GM12878 (cell line): ENCODE data around the gene EBLN2. TPM values are rescaled to one million over a fixed set of nuclear protein-coding genes. Genes with fewer than 3 reads are reported as not detected.

ENCODE experiments used
- ATAC-seq: fragments of 200-7000 bp; cut with Tn5 transposase; 3 replicates; pipeline ENCODE4 v1.9.1; 2020; ENCODE audit warnings: mild to moderate bottlenecking, moderate library complexity
- BruUV-seq: library from RNA; stranded (reverse); fragments of 400-500 nt; replicated peaks from 2 replicates; lab custom pipeline; 2021; lab: Mats Ljungman, UMichigan
- CTCF ChIA-PET: fragments of 300-600 bp; sonication (Branson Sonifier 250); formaldehyde crosslinking; extraction: SDS; loops from one replicate; lab custom pipeline; 2021; ENCODE audit warnings: inconsistent platforms; lab: Yijun Ruan, JAX
- POLR2A ChIA-PET: fragments of 350-600 bp; formaldehyde crosslinking; extraction: SDS; loops from one replicate; lab custom pipeline; 2021; ENCODE audit warnings: inconsistent platforms; lab: Charles Lee
- RAD21 ChIA-PET: fragments of 300-600 bp; sonication (Branson Sonifier 250); formaldehyde crosslinking; loops from one replicate; lab custom pipeline; 2023; ENCODE audit warnings: antibody characterized with exemption; ENCODE audit not compliant: unreplicated experiment; lab: Charles Lee
- SMC1A ChIA-PET: fragments of 300-600 bp; sonication (Branson Sonifier 250); formaldehyde crosslinking; loops from one replicate; lab custom pipeline; 2023; ENCODE audit not compliant: unreplicated experiment, uncharacterized antibody; lab: Charles Lee
- DNase-seq: peaks from one replicate; pipeline ENCODE4 v3.0.0-alpha.2; 2011; ENCODE audit warnings: low read depth, low spot score
- FAIRE-seq: peaks from 3 replicates; lab custom pipeline; 2011; peaks lifted over from hg19 to GRCh38; lab: Jason Lieb, UNC
- H2AFZ ChIP-seq: 2 replicates; pipeline ENCODE4 v1.6.0; 2011; ENCODE audit warnings: low read depth, low read length, control low read depth; ENCODE audit not compliant: control insufficient read depth
- H3K27ac ChIP-seq: 2 replicates; pipeline ENCODE4 v1.5.1; 2011; ENCODE audit warnings: control low read depth; ENCODE audit not compliant: control insufficient read depth, insufficient read depth
- H3K27me3 ChIP-seq, 2 experiments: replicated peaks in 1 of 2; 2 replicates each; pipeline versions ENCODE4 v1.6.0 to v1.6.1; 2011; ENCODE audit warnings: low read length in 1 of 2; ENCODE audit not compliant: control insufficient read depth in 2 of 2, insufficient read depth in 2 of 2
- H3K36me3 ChIP-seq, 2 experiments: 2 replicates each; pipeline ENCODE4 v1.5.1; 2011; ENCODE audit warnings: low read length in 1 of 2; ENCODE audit not compliant: control insufficient read depth in 2 of 2, insufficient read depth in 2 of 2
- H3K4me1 ChIP-seq: 2 replicates; pipeline ENCODE4 v1.6.1; 2011; ENCODE audit warnings: mild to moderate bottlenecking, low read length, moderate library complexity, mixed read lengths; ENCODE audit not compliant: control insufficient read depth, insufficient read depth
- H3K4me2 ChIP-seq: 2 replicates; pipeline ENCODE4 v1.6.0; 2011; ENCODE audit warnings: control low read depth; ENCODE audit not compliant: control insufficient read depth, insufficient read depth
- H3K4me3 ChIP-seq: fragments of 200-600 bp; sonication (generic); 2 replicates; pipeline ENCODE4 v1.5.1; 2016
- H3K79me2 ChIP-seq: 2 replicates; pipeline ENCODE4 v1.6.0; 2011; ENCODE audit warnings: low read length; ENCODE audit not compliant: control insufficient read depth, insufficient read depth
- H3K9ac ChIP-seq: 2 replicates; pipeline ENCODE4 v1.8.0; 2011; ENCODE audit warnings: low read length, control low read depth, mixed read lengths; ENCODE audit not compliant: control insufficient read depth, insufficient read depth
- H3K9me3 ChIP-seq: replicated peaks from 3 replicates; pipeline ENCODE4 v1.5.1; 2011; ENCODE audit warnings: mild to moderate bottlenecking, low read length; ENCODE audit not compliant: control insufficient read depth, insufficient read depth
- H4K20me1 ChIP-seq: 2 replicates; pipeline ENCODE4 v1.6.0; 2011; ENCODE audit not compliant: control insufficient read depth, insufficient read depth
- BMI1 ChIP-seq: fragments of 450-650 bp; IDR thresholded peaks from 2 replicates; pipeline ENCODE4 v1.6.1; 2016; ENCODE audit warnings: mild to moderate bottlenecking, moderate library complexity, borderline replicate concordance
- CBX5 ChIP-seq: sonication (generic); IDR thresholded peaks from 2 replicates; pipeline ENCODE4 v1.6.1; 2016; ENCODE audit warnings: low read depth, moderate library complexity, mild to moderate bottlenecking, inconsistent platforms
- CHD1 ChIP-seq: IDR thresholded peaks from 2 replicates; pipeline ENCODE4 v1.6.1; 2012; ENCODE audit warnings: low read depth, low read length, improper control_type of control experiment
- EGR1 ChIP-seq, 2 experiments: IDR thresholded peaks; 1 replicate in 1 of 2; 2 replicates in 1 of 2; pipeline ENCODE4 v1.6.1; 2011 to 2012; ENCODE audit warnings: low read depth in 2 of 2, low read length in 2 of 2, borderline replicate concordance in 1 of 2, mild to moderate bottlenecking in 1 of 2, moderate library complexity in 1 of 2
- EP300 ChIP-seq, 2 experiments: fragments of 150-350 bp in 1 of 2; IDR thresholded peaks; 2 replicates each; pipeline ENCODE4 v1.6.1; 2011 to 2012; ENCODE audit warnings: low read depth in 2 of 2, low read length in 2 of 2, borderline replicate concordance in 1 of 2, improper control_type of control experiment in 1 of 2, inconsistent platforms in 1 of 2; ENCODE audit not compliant: control insufficient read depth in 1 of 2
- IRF4 ChIP-seq: IDR thresholded peaks from 2 replicates; pipeline ENCODE4 v1.6.1; 2011; ENCODE audit warnings: low read depth, low read length
- JUND ChIP-seq: IDR thresholded peaks from 2 replicates; pipeline ENCODE4 v1.6.1; 2012; ENCODE audit warnings: low read depth, mild to moderate bottlenecking, low read length, improper control_type of control experiment, moderate library complexity
- LARP7 ChIP-seq: fragments of 450-650 bp; IDR thresholded peaks from 2 replicates; pipeline ENCODE4 v1.6.1; 2017; ENCODE audit warnings: mild to moderate bottlenecking
- NFIC ChIP-seq: IDR thresholded peaks from 2 replicates; pipeline ENCODE4 v1.6.1; 2012; ENCODE audit warnings: low read depth, mild to moderate bottlenecking, inconsistent platforms, low read length, moderate library complexity
- NFYB ChIP-seq: IDR thresholded peaks from 2 replicates; pipeline ENCODE4 v1.6.1; 2011; ENCODE audit warnings: low read depth, mild to moderate bottlenecking, low read length, improper control_type of control experiment, moderate library complexity; ENCODE audit not compliant: insufficient read depth
- PML ChIP-seq: IDR thresholded peaks from 2 replicates; pipeline ENCODE4 v1.6.1; 2012; ENCODE audit warnings: low read length, inconsistent platforms
- SIN3A ChIP-seq: IDR thresholded peaks from 2 replicates; pipeline ENCODE4 v1.6.1; 2012; ENCODE audit warnings: low read depth, low read length, improper control_type of control experiment
- TCF3 ChIP-seq: IDR thresholded peaks from 2 replicates; pipeline ENCODE4 v1.6.1; 2012; ENCODE audit warnings: low read depth, mild to moderate bottlenecking, low read length, borderline replicate concordance; ENCODE audit not compliant: insufficient read depth
- YY1 ChIP-seq: IDR thresholded peaks from 2 replicates; pipeline ENCODE4 v1.6.1; 2011; ENCODE audit warnings: low read depth, mild to moderate bottlenecking, low read length
- WGBS: methylation state at CpG from one replicate; pipeline ENCODE4 v1.1.6; 2016; ENCODE audit warnings: low lambda C conversion rate; ENCODE audit not compliant: insufficient replicate concordance, insufficient coverage; ENCODE audit errors: missing lambda C conversion rate; 5-methylcytosine and 5-hydroxymethylcytosine counted together
- in situ Hi-C: fragments of 300-500 bp; cut with MboI; formaldehyde crosslinking; loops from 9 replicates; pipeline ENCODE4 v1.14.3; 2018; ENCODE audit warnings: mixed read lengths
- intact Hi-C: fragments of 100-400 bp; cut with micrococcal nuclease; formaldehyde crosslinking; loops from one replicate; pipeline ENCODE4 v1.14.2; 2022; ENCODE audit not compliant: unreplicated experiment
- polyA plus RNA-seq, 11 experiments: library from polyadenylated mRNA; depleted of rRNA in 4 of 11; unstranded in 6 of 11; stranded (reverse) in 5 of 11; fragments of >200 nt; fragmentation: Nextera tagmentation in 4 of 11; fragmentation: Illumina TruSeq in 1 of 11; extraction: Ambion mirVana in 4 of 11; extraction: Trizol in 1 of 11; gene quantifications; 1 replicate in 1 of 11; 2 replicates in 10 of 11; pipeline versions ENCODE4 v1.2.1 to v1.2.3, GENCODE V29; 2011 to 2016; ENCODE audit warnings: inconsistent platforms in 2 of 11, missing spikeins in 2 of 11, low read depth in 1 of 11
- total RNA-seq, 4 experiments: library from RNA; depleted of rRNA in 3 of 4; stranded (reverse); fragments of >200 nt in 3 of 4; fragmentation: Illumina TruSeq in 1 of 4; extraction: Trizol in 1 of 4; gene quantifications; 2 replicates each; pipeline versions ENCODE4 v1.2.1 to v1.2.3, GENCODE V29; 2013 to 2021
- TF ChIP-seq, protein P1 (sequence below): fragments of 450-650 bp; IDR thresholded peaks from 2 replicates; pipeline ENCODE4 v1.6.1; 2017; ENCODE audit warnings: antibody characterized with exemption, mild to moderate bottlenecking, moderate library complexity
- TF ChIP-seq, protein P2 (sequence below): fragments of 450-650 bp; IDR thresholded peaks from 2 replicates; pipeline ENCODE4 v1.6.1; 2017; ENCODE audit warnings: mild to moderate bottlenecking, moderate library complexity

Gene EBLN2
- total and polyA plus RNA-seq, 10 of the 15 experiments (the other 5 are each of a cell fraction or from before 2014, with no cell fraction given) = 0.84 to 6.8 (median 3.6) TPM

DNA sequence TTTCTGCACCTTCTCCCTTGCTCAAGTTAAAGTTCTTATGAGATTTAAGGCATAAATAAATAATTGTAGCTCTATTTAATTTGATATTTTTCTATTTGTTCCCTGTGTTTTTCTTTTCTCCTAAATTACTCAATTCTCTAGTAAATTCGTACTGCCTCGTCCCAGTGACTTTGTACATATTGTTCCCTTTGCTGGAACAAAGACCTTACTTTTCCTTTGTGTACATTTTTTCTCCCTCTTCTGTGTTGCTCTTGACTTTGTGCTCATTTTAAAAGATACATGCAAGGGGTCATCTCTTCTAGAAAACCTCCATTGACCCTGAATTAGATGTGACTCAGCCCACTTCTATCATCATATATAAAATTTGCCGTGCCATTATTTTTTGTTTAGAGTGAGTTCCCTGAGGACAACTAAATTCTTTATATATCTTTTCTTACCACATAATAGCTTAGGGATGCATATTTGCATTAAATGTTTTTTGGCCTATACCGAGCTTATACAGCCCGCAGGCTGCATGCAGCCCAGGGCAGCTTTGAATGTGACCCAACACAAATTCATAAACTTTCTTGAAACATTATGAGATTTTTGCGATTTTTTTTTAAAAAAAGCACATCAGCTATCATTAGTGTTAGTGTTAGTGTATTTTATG is 35.2 kb upstream of the EBLN2 start (continued):
- TF ChIP-seq NFIC (no peak), YY1 (no peak)

GRCh38 chr3:73026760-73027113 is 34.7 kb upstream of the EBLN2 start:
- BruUV-seq = no TSS peak
- DNase-seq = no peak
- in situ Hi-C loops (no loop called here), intact Hi-C loops (no loop called here)
- Histone ChIP-seq H3K27ac (no peak overlapping the region), H3K4me3 (no peak overlapping the region), H3K36me3 (no peaks in the 10 kb centered on the region; a peak in 3 of 4 replicates), H3K27me3 (no peaks in the 10 kb centered on the region), H2AFZ (no peak overlapping the region), H3K4me1 (peaks cover 10% of the 10 kb centered on the region), H4K20me1 (no peaks in the 10 kb centered on the region; the same call in 1 of the 2 replicates), H3K9me3 (no peaks in the 10 kb centered on the region; the same call in 2 of the 3 replicates), H3K9ac (no peak overlapping the region), H3K79me2 (peaks cover 96% of the 10 kb centered on the region), H3K4me2 (no peak overlapping the region)
- ChIA-PET RAD21 (no interaction called here), SMC1A (no interaction called here), CTCF (no interaction called here), POLR2A (no interaction called here)
- WGBS = 100% methylated on average over 2 of the region's 2 CpGs
- ATAC-seq = no peak
- TF ChIP-seq IRF4 (no peak), EGR1 (IDR thresholded peaks at IDR 0.05; ENCODE audit: borderline replicate concordance in 1 of 2, low read depth in 2 of 2, low read length in 2 of 2) (no peak), PML (no peak), LARP7 (no peak), JUND (no peak), NFYB (no peak), EP300 (IDR thresholded peaks at IDR 0.05; ENCODE audit: borderline replicate concordance in 1 of 2, control insufficient read depth in 1 of 2, low read depth in 2 of 2, low read length in 2 of 2) (no peak), CHD1 (no peak), TCF3 (no peak), CBX5 (no peak), SIN3A (no peak), BMI1 (no peak)
- TF ChIP-seq, protein P1, sequence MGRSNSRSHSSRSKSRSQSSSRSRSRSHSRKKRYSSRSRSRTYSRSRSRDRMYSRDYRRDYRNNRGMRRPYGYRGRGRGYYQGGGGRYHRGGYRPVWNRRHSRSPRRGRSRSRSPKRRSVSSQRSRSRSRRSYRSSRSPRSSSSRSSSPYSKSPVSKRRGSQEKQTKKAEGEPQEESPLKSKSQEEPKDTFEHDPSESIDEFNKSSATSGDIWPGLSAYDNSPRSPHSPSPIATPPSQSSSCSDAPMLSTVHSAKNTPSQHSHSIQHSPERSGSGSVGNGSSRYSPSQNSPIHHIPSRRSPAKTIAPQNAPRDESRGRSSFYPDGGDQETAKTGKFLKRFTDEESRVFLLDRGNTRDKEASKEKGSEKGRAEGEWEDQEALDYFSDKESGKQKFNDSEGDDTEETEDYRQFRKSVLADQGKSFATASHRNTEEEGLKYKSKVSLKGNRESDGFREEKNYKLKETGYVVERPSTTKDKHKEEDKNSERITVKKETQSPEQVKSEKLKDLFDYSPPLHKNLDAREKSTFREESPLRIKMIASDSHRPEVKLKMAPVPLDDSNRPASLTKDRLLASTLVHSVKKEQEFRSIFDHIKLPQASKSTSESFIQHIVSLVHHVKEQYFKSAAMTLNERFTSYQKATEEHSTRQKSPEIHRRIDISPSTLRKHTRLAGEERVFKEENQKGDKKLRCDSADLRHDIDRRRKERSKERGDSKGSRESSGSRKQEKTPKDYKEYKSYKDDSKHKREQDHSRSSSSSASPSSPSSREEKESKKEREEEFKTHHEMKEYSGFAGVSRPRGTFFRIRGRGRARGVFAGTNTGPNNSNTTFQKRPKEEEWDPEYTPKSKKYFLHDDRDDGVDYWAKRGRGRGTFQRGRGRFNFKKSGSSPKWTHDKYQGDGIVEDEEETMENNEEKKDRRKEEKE = no peak
- TF ChIP-seq, protein P2, sequence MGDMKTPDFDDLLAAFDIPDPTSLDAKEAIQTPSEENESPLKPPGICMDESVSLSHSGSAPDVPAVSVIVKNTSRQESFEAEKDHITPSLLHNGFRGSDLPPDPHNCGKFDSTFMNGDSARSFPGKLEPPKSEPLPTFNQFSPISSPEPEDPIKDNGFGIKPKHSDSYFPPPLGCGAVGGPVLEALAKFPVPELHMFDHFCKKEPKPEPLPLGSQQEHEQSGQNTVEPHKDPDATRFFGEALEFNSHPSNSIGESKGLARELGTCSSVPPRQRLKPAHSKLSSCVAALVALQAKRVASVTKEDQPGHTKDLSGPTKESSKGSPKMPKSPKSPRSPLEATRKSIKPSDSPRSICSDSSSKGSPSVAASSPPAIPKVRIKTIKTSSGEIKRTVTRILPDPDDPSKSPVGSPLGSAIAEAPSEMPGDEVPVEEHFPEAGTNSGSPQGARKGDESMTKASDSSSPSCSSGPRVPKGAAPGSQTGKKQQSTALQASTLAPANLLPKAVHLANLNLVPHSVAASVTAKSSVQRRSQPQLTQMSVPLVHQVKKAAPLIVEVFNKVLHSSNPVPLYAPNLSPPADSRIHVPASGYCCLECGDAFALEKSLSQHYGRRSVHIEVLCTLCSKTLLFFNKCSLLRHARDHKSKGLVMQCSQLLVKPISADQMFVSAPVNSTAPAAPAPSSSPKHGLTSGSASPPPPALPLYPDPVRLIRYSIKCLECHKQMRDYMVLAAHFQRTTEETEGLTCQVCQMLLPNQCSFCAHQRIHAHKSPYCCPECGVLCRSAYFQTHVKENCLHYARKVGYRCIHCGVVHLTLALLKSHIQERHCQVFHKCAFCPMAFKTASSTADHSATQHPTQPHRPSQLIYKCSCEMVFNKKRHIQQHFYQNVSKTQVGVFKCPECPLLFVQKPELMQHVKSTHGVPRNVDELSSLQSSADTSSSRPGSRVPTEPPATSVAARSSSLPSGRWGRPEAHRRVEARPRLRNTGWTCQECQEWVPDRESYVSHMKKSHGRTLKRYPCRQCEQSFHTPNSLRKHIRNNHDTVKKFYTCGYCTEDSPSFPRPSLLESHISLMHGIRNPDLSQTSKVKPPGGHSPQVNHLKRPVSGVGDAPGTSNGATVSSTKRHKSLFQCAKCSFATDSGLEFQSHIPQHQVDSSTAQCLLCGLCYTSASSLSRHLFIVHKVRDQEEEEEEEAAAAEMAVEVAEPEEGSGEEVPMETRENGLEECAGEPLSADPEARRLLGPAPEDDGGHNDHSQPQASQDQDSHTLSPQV = no peak
- no peak for FAIRE-seq
